ENCODE results near the gene XPO1.
"Not testable (repeated sequence)": the region's sequence is repeated elsewhere in the genome, so short reads cannot be mapped to it uniquely, and the experiment has no call there.

Gene XPO1

GRCh38 chr2:61538200-61538919 lies at the start of gene XPO1:
TSS of gene XPO1 (minus strand) at chr2:61538356. CDS start at chr2:61533897, 4,459 bp downstream.
- DNase-seq, result peak; percentile 100

GRCh38 chr2:61586928-61587327 lies 48.8 kb upstream of the XPO1 start:
- DNase-seq, result not testable (repeated sequence)

- DNase-seq, result no peak
These were observed 47.2 kb upstream of the XPO1 start for GRCh38 chr2:61585383-61585782.

- not testable (repeated sequence) for DNase-seq
These were observed 46.2 kb upstream of the XPO1 start for GRCh38 chr2:61584368-61584767.

- DNase-seq, result no peak
These were observed 44.0 kb upstream of the XPO1 start for GRCh38 chr2:61582165-61582564.

- no peak for DNase-seq
These were observed 43.6 kb upstream of the XPO1 start for GRCh38 chr2:61581716-61582115.

GRCh38 chr2:61575447-61575859 lies 37.3 kb upstream of the XPO1 start:
- DNase-seq, result no peak

- no peak for DNase-seq
These were observed 28.4 kb upstream of the XPO1 start for GRCh38 chr2:61566566-61566965.

GRCh38 chr2:61562615-61563014 lies 24.5 kb upstream of the XPO1 start:
- no peak for DNase-seq

GRCh38 chr2:61558160-61558559 lies 20.0 kb upstream of the XPO1 start:
- no peak for DNase-seq

- no peak for DNase-seq
These were observed 19.2 kb upstream of the XPO1 start for GRCh38 chr2:61557381-61557780.

- no peak for DNase-seq
These were observed 16.4 kb upstream of the XPO1 start for GRCh38 chr2:61554604-61555003.

- no peak for DNase-seq
These were observed 12.4 kb upstream of the XPO1 start for GRCh38 chr2:61550375-61551209.

- DNase-seq, result no peak
These were observed 11.4 kb upstream of the XPO1 start for GRCh38 chr2:61549546-61549945.

- no peak for DNase-seq
These were observed 4.9 kb upstream of the XPO1 start for GRCh38 chr2:61543062-61543461.

- not testable (repeated sequence) for DNase-seq
These were observed 2.0 kb upstream of the XPO1 start for GRCh38 chr2:61540167-61540566.

- no peak for DNase-seq
These were observed 864 bp upstream of the XPO1 start for GRCh38 chr2:61538920-61539520.

- no peak for DNase-seq
These were observed 281 bp downstream of the XPO1 start for GRCh38 chr2:61537950-61538199.

- DNase-seq, result no peak
These were observed 743 bp downstream of the XPO1 start for GRCh38 chr2:61537277-61537949.

- peak; percentile 89 for DNase-seq
These were observed 1.4 kb downstream of the XPO1 start for GRCh38 chr2:61536572-61537276.

GRCh38 chr2:61536180-61536571 lies 2.0 kb downstream of the XPO1 start:
- no peak for DNase-seq

- no peak for DNase-seq
These were observed 2.7 kb downstream of the XPO1 start for GRCh38 chr2:61535449-61535848.

GRCh38 chr2:61534926-61535325 lies 3.2 kb downstream of the XPO1 start:
- DNase-seq, result no peak

Measured in left hindlimb (tissue), 1 donor.